GM12801 (cell line): Measurements from ENCODE around the gene GM2A.

Experiments
- TF ChIP-seq, protein P1 (sequence below): IDR thresholded peaks from one replicate; pipeline ENCODE4 v1.5.1; 2011; ENCODE audit warnings: control low read depth; ENCODE audit not compliant: insufficient read length; ENCODE audit errors: extremely low read depth

GM2A gene

GRCh38 chr5:151249281-151249680 is 3.7 kb upstream of the GM2A start:
- TF ChIP-seq, protein P1, sequence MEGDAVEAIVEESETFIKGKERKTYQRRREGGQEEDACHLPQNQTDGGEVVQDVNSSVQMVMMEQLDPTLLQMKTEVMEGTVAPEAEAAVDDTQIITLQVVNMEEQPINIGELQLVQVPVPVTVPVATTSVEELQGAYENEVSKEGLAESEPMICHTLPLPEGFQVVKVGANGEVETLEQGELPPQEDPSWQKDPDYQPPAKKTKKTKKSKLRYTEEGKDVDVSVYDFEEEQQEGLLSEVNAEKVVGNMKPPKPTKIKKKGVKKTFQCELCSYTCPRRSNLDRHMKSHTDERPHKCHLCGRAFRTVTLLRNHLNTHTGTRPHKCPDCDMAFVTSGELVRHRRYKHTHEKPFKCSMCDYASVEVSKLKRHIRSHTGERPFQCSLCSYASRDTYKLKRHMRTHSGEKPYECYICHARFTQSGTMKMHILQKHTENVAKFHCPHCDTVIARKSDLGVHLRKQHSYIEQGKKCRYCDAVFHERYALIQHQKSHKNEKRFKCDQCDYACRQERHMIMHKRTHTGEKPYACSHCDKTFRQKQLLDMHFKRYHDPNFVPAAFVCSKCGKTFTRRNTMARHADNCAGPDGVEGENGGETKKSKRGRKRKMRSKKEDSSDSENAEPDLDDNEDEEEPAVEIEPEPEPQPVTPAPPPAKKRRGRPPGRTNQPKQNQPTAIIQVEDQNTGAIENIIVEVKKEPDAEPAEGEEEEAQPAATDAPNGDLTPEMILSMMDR, result no peak

DNA sequence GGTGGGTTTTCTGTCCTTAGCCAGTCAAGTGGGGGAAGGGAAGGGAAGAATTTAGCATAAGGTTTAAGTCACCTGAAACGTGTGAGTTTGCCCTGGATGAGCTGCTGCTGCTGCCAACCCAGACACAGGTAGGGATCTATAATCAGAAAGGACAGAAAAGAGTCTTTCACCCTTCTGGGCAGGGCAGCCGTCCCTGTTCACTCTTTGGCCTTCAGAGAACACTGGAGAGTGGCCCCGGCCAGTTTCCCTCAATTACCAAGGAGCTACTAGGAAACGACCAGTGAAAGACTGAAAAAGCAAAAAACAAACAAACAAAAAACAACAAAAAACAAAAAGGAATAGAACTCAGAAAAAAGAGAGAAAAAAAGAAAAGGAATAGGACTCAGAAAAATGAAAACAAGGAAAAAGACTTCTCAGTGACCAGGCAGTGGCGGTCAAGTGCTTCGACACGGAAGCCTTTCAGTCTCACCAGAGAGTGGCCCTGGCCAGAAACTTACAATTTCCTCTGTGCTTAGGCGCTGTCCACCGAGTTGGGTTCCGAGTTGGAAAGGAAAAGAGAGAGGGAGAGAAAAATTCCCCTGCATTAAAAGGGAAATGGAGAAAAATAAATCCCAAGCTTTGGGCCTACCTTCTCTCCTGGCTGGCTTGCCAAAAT is 2.5 kb upstream of the GM2A start:
- TF ChIP-seq, protein P1, result no peak

DNA sequence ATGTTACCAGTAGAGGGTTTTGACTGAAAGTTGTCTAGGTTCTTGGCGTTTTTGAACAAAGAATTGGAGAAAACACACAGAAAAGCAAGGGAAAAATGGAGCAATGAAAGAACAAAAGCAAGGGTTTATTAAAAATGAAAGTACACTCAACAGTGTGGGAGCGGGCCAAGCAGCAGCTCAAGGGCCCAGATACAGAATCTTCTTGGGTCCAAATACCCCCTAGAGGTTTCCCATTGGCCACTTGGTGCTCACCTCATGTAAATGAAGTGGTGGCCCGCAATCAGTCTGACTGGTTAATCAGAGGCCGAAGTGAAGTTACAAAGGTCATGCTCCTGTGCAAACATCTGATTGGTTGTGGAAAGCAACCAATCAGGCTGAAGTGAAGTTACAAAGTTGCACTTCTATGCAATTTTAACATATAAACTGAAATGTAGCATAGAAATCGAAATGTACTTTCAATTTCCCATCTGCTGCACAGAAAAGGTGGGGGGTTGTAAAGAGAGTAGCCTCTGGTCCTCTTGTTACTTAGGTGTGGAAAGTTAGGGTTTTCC is 1.9 kb upstream of the GM2A start:
- TF ChIP-seq, protein P1, result no peak

- TF ChIP-seq, protein P1, result no peak
Measured at GRCh38 chr5:151251621-151252020, 1.4 kb upstream of the GM2A start.

DNA sequence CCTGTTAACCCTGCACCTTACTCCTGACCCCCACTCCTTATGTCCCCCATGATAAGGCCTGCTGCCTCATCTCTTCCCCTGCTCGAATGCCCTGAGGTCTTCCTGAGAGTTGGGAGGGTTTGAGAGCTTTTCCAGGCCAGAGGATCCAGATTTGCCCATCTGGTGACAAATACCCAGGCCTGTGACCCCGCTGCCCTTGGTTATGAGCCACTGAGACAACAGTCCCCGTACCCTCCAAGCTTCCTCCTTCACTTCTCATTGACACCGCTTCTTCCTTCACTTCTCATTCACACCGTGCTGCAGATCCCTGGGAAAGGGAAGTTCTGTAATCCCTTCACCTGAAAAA is 593 bp downstream of the GM2A start:
- TF ChIP-seq, protein P1, result no peak

- TF ChIP-seq, protein P1, result no peak
Measured at GRCh38 chr5:151254556-151254955, 1.6 kb downstream of the GM2A start.

GRCh38 chr5:151255621-151256286 is 2.8 kb downstream of the GM2A start:
- TF ChIP-seq, protein P1, result no peak
